IPS-18a (cell line): ENCODE results near the gene USF1.

Experiments
- H3K27ac ChIP-seq: one replicate; pipeline ENCODE4 v1.5.1; 2013; ENCODE audit warnings: low read length
- H3K27me3 ChIP-seq: one replicate; pipeline ENCODE4 v1.6.1; 2013; ENCODE audit warnings: mild to moderate bottlenecking, low read length; ENCODE audit not compliant: control insufficient read depth, insufficient read depth
- H3K36me3 ChIP-seq: one replicate; pipeline ENCODE4 v1.6.1; 2013; ENCODE audit warnings: low read depth, low read length; ENCODE audit not compliant: control insufficient read depth
- H3K4me1 ChIP-seq: one replicate; pipeline ENCODE4 v1.6.1; 2013; ENCODE audit warnings: low read depth, low read length; ENCODE audit not compliant: control insufficient read depth
- H3K4me3 ChIP-seq: one replicate; pipeline ENCODE4 v1.5.1; 2013; ENCODE audit warnings: low read length
- H3K9ac ChIP-seq: one replicate; pipeline ENCODE4 v1.6.1; 2013; ENCODE audit warnings: mild to moderate bottlenecking, low read length, moderate library complexity
- H3K9me3 ChIP-seq: one replicate; pipeline ENCODE4 v1.6.1; 2013; ENCODE audit warnings: low read depth, low read length; ENCODE audit not compliant: control insufficient read depth

Gene USF1

GRCh38 chr1:161012420-161012819, 33.4 kb downstream of the USF1 start:
- Histone ChIP-seq H3K9me3 (no peaks in the 10 kb centered on the region), H3K36me3 (peaks cover 8% of the 10 kb centered on the region), H3K9ac (no peak overlapping the region), H3K27ac (no peak overlapping the region), H3K27me3 (no peaks in the 10 kb centered on the region), H3K4me3 (no peak overlapping the region), H3K4me1 (peaks cover 14% of the 10 kb centered on the region)

- Histone ChIP-seq H3K36me3 (peaks cover 8% of the 10 kb centered on the region), H3K9ac (no peak overlapping the region), H3K4me1 (peaks cover 12% of the 10 kb centered on the region), H3K27ac (no peak overlapping the region), H3K27me3 (no peaks in the 10 kb centered on the region), H3K4me3 (no peak overlapping the region), H3K9me3 (no peaks in the 10 kb centered on the region)
These were observed 36.1 kb downstream of the USF1 start for GRCh38 chr1:161009602-161010211.

- H3K9me3 ChIP-seq, result no peaks in the 10 kb centered on the region
- no peak overlapping the region for H3K4me3 ChIP-seq
- H3K27ac ChIP-seq, result no peak overlapping the region
- H3K36me3 ChIP-seq, result peaks cover 6% of the 10 kb centered on the region
- H3K9ac ChIP-seq, result no peak overlapping the region
- H3K27me3 ChIP-seq, result no peaks in the 10 kb centered on the region
- peaks cover 10% of the 10 kb centered on the region for H3K4me1 ChIP-seq
These were observed 36.8 kb downstream of the USF1 start for GRCh38 chr1:161008869-161009510.

GRCh38 chr1:161007369-161007768, 38.4 kb downstream of the USF1 start:
- Histone ChIP-seq H3K4me1 (no peaks in the 10 kb centered on the region), H3K27me3 (no peaks in the 10 kb centered on the region), H3K27ac (no peak overlapping the region), H3K9me3 (no peaks in the 10 kb centered on the region), H3K36me3 (peaks cover 2% of the 10 kb centered on the region), H3K9ac (no peak overlapping the region), H3K4me3 (no peak overlapping the region)

GRCh38 chr1:161006563-161006962, 39.2 kb downstream of the USF1 start:
- H3K27ac ChIP-seq, result no peak overlapping the region
- no peaks in the 10 kb centered on the region for H3K4me1 ChIP-seq
- H3K36me3 ChIP-seq, result peaks cover 8% of the 10 kb centered on the region
- H3K9ac ChIP-seq, result no peak overlapping the region
- no peaks in the 10 kb centered on the region for H3K27me3 ChIP-seq
- no peak overlapping the region for H3K4me3 ChIP-seq
- H3K9me3 ChIP-seq, result no peaks in the 10 kb centered on the region

GRCh38 chr1:161001525-161001924, 44.3 kb downstream of the USF1 start:
- Histone ChIP-seq H3K9me3 (no peaks in the 10 kb centered on the region), H3K27me3 (no peaks in the 10 kb centered on the region), H3K9ac (no peak overlapping the region), H3K4me3 (no peak overlapping the region), H3K27ac (no peak overlapping the region), H3K36me3 (peaks cover 49% of the 10 kb centered on the region), H3K4me1 (no peaks in the 10 kb centered on the region)

- no peak overlapping the region for H3K4me3 ChIP-seq
- no peaks in the 10 kb centered on the region for H3K27me3 ChIP-seq
- no peaks in the 10 kb centered on the region for H3K4me1 ChIP-seq
- H3K9ac ChIP-seq, result no peak overlapping the region
- H3K27ac ChIP-seq, result no peak overlapping the region
- no peaks in the 10 kb centered on the region for H3K9me3 ChIP-seq
- H3K36me3 ChIP-seq, result peaks cover 49% of the 10 kb centered on the region
These were observed 44.9 kb downstream of the USF1 start for GRCh38 chr1:161000736-161001480.

GRCh38 chr1:160999376-160999775, 46.4 kb downstream of the USF1 start:
- no peak overlapping the region for H3K27ac ChIP-seq
- peaks cover 49% of the 10 kb centered on the region for H3K36me3 ChIP-seq
- no peak overlapping the region for H3K9ac ChIP-seq
- no peak overlapping the region for H3K4me3 ChIP-seq
- H3K27me3 ChIP-seq, result no peaks in the 10 kb centered on the region
- no peaks in the 10 kb centered on the region for H3K4me1 ChIP-seq
- H3K9me3 ChIP-seq, result no peaks in the 10 kb centered on the region

- H3K4me3 ChIP-seq, result no peak overlapping the region
- no peak overlapping the region for H3K27ac ChIP-seq
- no peaks in the 10 kb centered on the region for H3K4me1 ChIP-seq
- H3K9ac ChIP-seq, result no peak overlapping the region
- H3K27me3 ChIP-seq, result no peaks in the 10 kb centered on the region
- peaks cover 48% of the 10 kb centered on the region for H3K36me3 ChIP-seq
- no peaks in the 10 kb centered on the region for H3K9me3 ChIP-seq
These were observed 48.3 kb downstream of the USF1 start for GRCh38 chr1:160997323-160998038.

- Histone ChIP-seq H3K36me3 (peaks cover 37% of the 10 kb centered on the region), H3K4me1 (no peaks in the 10 kb centered on the region), H3K27me3 (no peaks in the 10 kb centered on the region), H3K4me3 (no peak overlapping the region), H3K9me3 (no peaks in the 10 kb centered on the region), H3K27ac (no peak overlapping the region), H3K9ac (no peak overlapping the region)
These were observed 49.6 kb downstream of the USF1 start for GRCh38 chr1:160996178-160996577.

GRCh38 chr1:160993544-160994193, 52.1 kb downstream of the USF1 start:
- Histone ChIP-seq H3K4me3 (no peak overlapping the region), H3K36me3 (peaks cover 12% of the 10 kb centered on the region), H3K4me1 (peaks cover 3% of the 10 kb centered on the region), H3K9me3 (no peaks in the 10 kb centered on the region), H3K27me3 (no peaks in the 10 kb centered on the region), H3K27ac (no peak overlapping the region), H3K9ac (no peak overlapping the region)
